ENCODE results near the gene RNF26. TPM values are rescaled to one million over a fixed set of nuclear protein-coding genes. Genes with fewer than 3 reads are reported as not detected.

Gene RNF26
- total and polyA plus RNA-seq, 2 of the 13 experiments (the other 11 are each of a cell fraction or from before 2014, with no cell fraction given) = 11.9 to 26.3 TPM

- TF ChIP-seq GLI4 (CRISPR knock-in tag; IDR thresholded peaks at IDR 0.05; ENCODE audit: borderline replicate concordance) (0 out of 2 replicates have a peak, but pooled peaks have one; percentile 26), ZNF646 (CRISPR knock-in tag; IDR thresholded peaks at IDR 0.05) (no peak), BCL3 (CRISPR knock-in tag; IDR thresholded peaks at IDR 0.05) (no peak), FOXP1 (IDR thresholded peaks at IDR 0.05) (no peak), FOXP1 (CRISPR knock-in tag; IDR thresholded peaks at IDR 0.05) (no peak), TBX3 (IDR thresholded peaks at IDR 0.05; ENCODE audit: borderline replicate concordance) (no peak), ZNF331 (CRISPR knock-in tag; IDR thresholded peaks at IDR 0.05) (no peak; the same call in 1 of the 2 replicates), DMAP1 (CRISPR knock-in tag; IDR thresholded peaks at IDR 0.05) (peak; percentile 41; the same call in 1 of the 2 replicates), ZBTB8A (CRISPR knock-in tag; IDR thresholded peaks at IDR 0.05; ENCODE audit: borderline replicate concordance, low read depth) (no peak), MEF2D (CRISPR knock-in tag; IDR thresholded peaks at IDR 0.05) (no peak), ZNF205 (CRISPR knock-in tag; IDR thresholded peaks at IDR 0.05) (no peak), ZNF468 (CRISPR knock-in tag; IDR thresholded peaks at IDR 0.05) (no peak), ZSCAN21 (CRISPR knock-in tag; IDR thresholded peaks at IDR 0.05; ENCODE audit: borderline replicate concordance) (no peak), ZNF605 (CRISPR knock-in tag; IDR thresholded peaks at IDR 0.05) (no peak), ZNF484 (CRISPR knock-in tag; IDR thresholded peaks at IDR 0.05; ENCODE audit: borderline replicate concordance, low read depth) (no peak), TEF (CRISPR knock-in tag; IDR thresholded peaks at IDR 0.05) (no peak), KDM3A (CRISPR knock-in tag; IDR thresholded peaks at IDR 0.05; ENCODE audit: low read depth) (no peak), DPF2 (CRISPR knock-in tag; IDR thresholded peaks at IDR 0.05; ENCODE audit: borderline replicate concordance, low read depth) (no peak), TBX2 (CRISPR knock-in tag; IDR thresholded peaks at IDR 0.05; ENCODE audit: borderline replicate concordance) (no peak)
Observed at GRCh38 chr11:119318240-119319135, 15.8 kb upstream of the RNF26 start (continued).
